ENCODE measurements around the gene SLC26A2.
"Not testable (repeated sequence)": the region's sequence is repeated elsewhere in the genome, so short reads cannot be mapped to it uniquely, and the experiment has no call there.

Gene SLC26A2

GRCh38 chr5:150000990-150001659 lies 40.6 kb downstream of the SLC26A2 start:
- DNase-seq (ENCODE audit: low spot score), result no peak
- no peak for FAIRE-seq

DNA sequence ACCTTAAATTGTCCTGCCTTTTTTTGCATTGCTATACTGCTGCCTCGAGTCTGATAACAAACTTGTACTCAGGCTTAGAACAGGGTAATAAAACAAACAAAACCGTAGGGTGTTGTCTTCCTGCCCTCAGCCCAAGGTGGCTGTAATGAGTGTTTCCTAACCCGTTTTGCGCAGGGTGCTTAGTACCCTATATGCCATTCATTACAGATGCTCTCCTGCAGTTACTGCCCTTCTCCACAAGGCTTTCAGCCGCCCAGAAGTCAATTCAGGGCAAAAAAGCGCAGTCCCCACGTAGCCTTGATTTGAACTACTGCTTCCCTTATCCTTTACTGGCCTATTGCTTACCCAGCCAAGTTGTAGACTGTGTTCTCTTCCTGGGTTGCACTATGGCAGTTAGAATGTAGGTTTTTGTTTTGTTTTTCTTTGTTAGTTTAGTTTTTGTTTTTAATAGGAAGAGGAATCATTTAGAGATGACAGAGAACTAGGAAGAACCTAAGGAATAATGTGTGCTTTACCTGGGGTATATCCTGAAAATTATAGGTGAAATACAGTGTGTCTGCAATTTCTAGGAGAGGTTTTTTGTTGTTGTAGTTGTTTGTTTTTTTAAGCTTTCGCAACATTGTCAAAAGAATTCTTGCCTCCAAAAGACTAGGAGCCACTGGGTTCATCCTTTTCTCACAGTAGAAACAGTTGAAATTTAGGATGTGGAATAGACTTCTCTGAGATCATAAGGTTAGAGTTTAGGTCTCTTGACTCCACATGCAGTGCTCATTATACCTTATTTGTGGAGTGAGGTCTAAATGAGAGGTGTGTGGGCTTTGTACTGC lies 41.3 kb downstream of the SLC26A2 start:
- peak; percentile 64 for DNase-seq (ENCODE audit: low spot score)
- peak; percentile 60 for FAIRE-seq

DNA sequence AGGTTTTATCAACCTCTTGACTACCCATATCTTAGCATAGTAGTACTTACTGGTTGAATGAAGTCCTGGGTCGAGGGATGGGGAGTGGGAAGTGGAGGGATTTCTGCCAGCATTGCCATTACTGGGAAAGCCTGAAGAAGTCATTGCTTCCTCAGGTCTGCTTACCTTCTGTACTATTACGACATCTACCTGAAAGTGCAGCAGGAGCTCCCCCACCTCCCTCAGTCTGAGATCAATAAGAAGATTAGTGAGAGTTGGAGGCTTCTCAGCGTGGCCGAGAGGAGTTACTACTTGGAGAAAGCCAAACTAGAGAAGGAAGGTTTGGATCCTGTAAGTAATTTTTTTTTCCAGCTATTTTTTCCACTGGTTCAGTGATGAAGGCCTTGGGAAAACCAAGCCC lies 45.8 kb downstream of the SLC26A2 start:
- DNase-seq (ENCODE audit: low spot score) (no peak), FAIRE-seq (no peak)

- no peak for DNase-seq (ENCODE audit: low spot score)
- no peak for FAIRE-seq
Measured at GRCh38 chr5:150007050-150007449, 46.5 kb downstream of the SLC26A2 start.

DNA sequence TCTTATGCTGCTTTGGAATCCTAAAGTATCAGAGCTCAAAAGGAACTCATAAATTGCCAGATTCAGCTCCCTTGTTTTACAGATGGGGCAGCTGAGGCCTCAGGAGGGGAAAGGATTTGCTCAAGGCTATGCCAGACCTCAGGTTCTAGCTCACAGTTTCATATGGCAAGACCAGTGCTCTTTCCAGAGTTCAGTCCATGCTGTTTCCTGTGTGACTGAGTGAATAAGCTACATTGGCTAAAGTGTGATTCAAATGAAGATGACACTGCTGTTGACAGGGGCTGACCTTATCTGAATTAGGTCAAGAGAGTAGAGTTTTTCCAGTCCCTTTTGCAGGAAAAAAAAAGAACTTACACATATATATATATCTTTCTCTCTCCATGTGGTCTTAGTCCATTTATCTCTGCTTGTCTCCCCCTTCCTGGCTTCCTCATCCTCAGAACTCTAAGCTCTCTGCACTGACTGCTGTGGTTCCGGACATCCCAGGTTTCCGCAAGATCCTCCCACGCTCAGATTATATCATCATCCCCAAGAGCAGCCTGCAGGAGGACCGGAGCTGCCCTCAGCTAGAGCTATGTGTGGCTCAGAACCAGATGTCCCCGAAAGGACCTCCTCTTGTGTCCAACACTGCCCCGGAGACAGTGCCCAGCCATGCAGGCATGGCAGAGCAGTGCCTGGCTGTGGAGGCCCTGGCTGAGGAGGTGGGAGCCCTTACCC lies 49.3 kb downstream of the SLC26A2 start:
- DNase-seq (ENCODE audit: low spot score), result no peak
- FAIRE-seq, result no peak

GRCh38 chr5:150013931-150014330 lies 53.4 kb downstream of the SLC26A2 start:
- FAIRE-seq, result no peak
- no peak for DNase-seq (ENCODE audit: low spot score)

- DNase-seq (ENCODE audit: low spot score) (no peak), FAIRE-seq (no peak)
Measured at GRCh38 chr5:150014456-150014855, 53.9 kb downstream of the SLC26A2 start.

GRCh38 chr5:150015415-150015814 lies 54.9 kb downstream of the SLC26A2 start:
- no peak for DNase-seq (ENCODE audit: low spot score)
- no peak for FAIRE-seq

- FAIRE-seq (no peak), DNase-seq (ENCODE audit: low spot score) (no peak)
Measured at GRCh38 chr5:150016537-150016936, 56.0 kb downstream of the SLC26A2 start.

- no peak for DNase-seq (ENCODE audit: low spot score)
- no peak for FAIRE-seq
Measured at GRCh38 chr5:150017226-150018005, 56.9 kb downstream of the SLC26A2 start.

DNA sequence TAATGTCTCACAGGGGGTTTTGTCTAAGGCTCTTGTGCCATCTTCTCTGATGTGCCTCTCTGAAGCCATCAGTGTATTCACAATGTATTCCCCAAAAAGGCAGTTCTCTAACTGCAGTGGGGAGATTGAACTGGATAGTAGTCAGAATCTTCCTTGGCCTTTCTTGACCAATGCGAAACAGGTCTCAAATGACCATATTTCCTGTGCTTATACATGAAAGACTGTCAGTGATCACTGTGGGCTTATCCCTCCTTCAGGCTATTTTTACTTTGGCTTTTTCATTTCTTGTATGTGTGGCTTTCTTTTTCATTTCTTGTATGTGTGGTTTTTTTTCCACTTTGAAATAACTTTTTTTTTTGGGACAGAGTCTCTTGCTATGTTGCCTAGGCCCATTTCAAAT lies 59.7 kb downstream of the SLC26A2 start:
- DNase-seq (ENCODE audit: low spot score), result no peak
- FAIRE-seq, result no peak

DNA sequence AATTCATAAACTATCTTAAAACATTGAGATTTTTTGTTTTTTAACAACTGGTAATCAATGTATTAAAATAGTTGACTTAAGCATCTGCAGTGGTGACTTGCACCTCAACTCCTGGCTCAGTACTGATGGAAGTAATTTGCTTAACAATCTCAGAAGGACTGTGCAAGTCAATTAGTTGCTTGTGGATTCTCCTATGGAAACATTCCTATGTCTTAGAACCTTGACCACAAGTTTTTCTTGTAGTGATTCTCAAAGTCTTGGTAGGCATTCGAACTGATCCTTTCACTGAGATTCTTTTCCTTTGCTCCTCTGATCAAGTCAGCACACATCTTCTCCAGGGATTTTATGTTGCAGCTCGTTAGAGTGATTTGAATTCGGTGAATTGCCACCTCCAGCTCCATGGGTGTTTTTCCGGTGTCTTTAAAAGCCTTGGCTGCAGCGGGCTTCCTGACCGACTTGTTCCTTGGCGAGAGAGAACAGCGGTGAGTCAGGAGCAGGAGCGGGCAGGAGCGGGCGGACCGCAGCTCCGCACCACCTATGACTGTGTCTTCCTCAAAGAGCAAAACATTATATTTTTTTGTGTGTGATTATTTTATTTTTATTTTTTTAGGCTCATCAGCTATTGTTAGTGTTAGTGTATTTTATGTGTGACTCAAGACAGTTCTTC lies 61.1 kb downstream of the SLC26A2 start:
- DNase-seq (ENCODE audit: low spot score) (peak; percentile 65), FAIRE-seq (peak; percentile 86)

- FAIRE-seq (no peak), DNase-seq (ENCODE audit: low spot score) (peak; percentile 65)
Measured at GRCh38 chr5:150022158-150022531, 61.6 kb downstream of the SLC26A2 start.

- peak; percentile 90 for FAIRE-seq
Measured at GRCh38 chr5:150022681-150023080, 62.1 kb downstream of the SLC26A2 start.

GRCh38 chr5:150023136-150023535 lies 62.6 kb downstream of the SLC26A2 start:
- no peak for FAIRE-seq
- DNase-seq (ENCODE audit: low spot score), result no peak

More at GRCh38 chr5:150022681-150023080, 62.1 kb downstream of the SLC26A2 start:
- peak; percentile 79 for DNase-seq (ENCODE audit: low spot score)

GRCh38 chr5:150024346-150024984 lies 63.9 kb downstream of the SLC26A2 start:
- DNase-seq (ENCODE audit: low spot score) (no peak), FAIRE-seq (no peak)

- FAIRE-seq, result no peak
- no peak for DNase-seq (ENCODE audit: low spot score)
Measured at GRCh38 chr5:150026682-150027172, 66.2 kb downstream of the SLC26A2 start.

DNA sequence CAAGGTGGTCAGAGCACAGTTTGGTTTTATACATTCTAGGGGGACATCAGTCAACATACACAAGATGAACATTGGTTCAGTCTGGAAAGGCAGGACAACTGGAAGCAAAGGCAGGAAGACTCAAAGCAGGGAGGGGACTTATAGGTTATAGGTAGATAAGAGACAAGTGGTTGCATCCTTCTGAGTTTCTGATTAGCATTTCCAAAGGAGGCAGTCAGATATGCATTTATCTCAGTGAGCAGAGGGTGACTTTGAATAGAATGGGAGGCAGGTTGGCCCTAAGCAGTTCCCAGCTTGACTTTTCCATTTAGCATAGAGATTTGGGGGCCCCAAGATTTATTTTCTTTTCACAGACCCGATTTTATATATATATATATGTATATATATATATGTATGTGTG lies 67.5 kb downstream of the SLC26A2 start:
- not testable (repeated sequence) for FAIRE-seq; DNase-seq (ENCODE audit: low spot score)

- DNase-seq (ENCODE audit: low spot score) (no peak), FAIRE-seq (no peak)
Measured at GRCh38 chr5:150033334-150033733, 72.8 kb downstream of the SLC26A2 start.

GRCh38 chr5:150034662-150035061 lies 74.1 kb downstream of the SLC26A2 start:
- DNase-seq (ENCODE audit: low spot score) (peak; percentile 55), FAIRE-seq (peak; percentile 82)
